ENCODE measurements around the gene SEPTIN10. TPM values are rescaled to one million over a fixed set of nuclear protein-coding genes. Genes with fewer than 3 reads are reported as not detected.

Gene SEPTIN10
- total and polyA plus RNA-seq, 7 experiments from 2014 or later, result 0.53 to 5.9 (median 2.0) TPM

GRCh38 chr2:109601783-109602182 lies 12.0 kb downstream of the SEPTIN10 start:
- Mint-ChIP-seq H3K36me3 (no peaks in the 10 kb centered on the region), H3K9me3 (peaks cover 0 to 2% (median 0%) of the 10 kb centered on the region in 11 donors), H3K4me1 (peaks cover 0 to 2% (median 0%) of the 10 kb centered on the region in 7 donors), H3K27me3 (peaks cover 23 to 50% (median 38%) of the 10 kb centered on the region in 5 donors), H3K4me3 (no peak overlapping the region), H3K27ac (no peak overlapping the region)
- Histone ChIP-seq H3K4me1 (ENCODE audit: control insufficient read depth in 2 of 2, insufficient read depth in 2 of 2, low read length in 2 of 2) (no peaks in the 10 kb centered on the region), H3K27ac (ENCODE audit: low read depth, low read length) (no peak overlapping the region), H3K36me3 (ENCODE audit: control insufficient read depth in 2 of 3, insufficient read depth in 3 of 3, low read length in 3 of 3) (no peaks in the 10 kb centered on the region), H3K27me3 (ENCODE audit: control insufficient read depth in 2 of 2, insufficient read depth in 2 of 2, low read length in 2 of 2) (no peaks in the 10 kb centered on the region), H3K4me3 (ENCODE audit: low read length) (no peak overlapping the region), H3K9me3 (ENCODE audit: control insufficient read depth in 2 of 3, low read length in 3 of 3) (no peaks in the 10 kb centered on the region)
- DNase-seq (no peak), ATAC-seq (no peak)
- intact Hi-C loops (cut with micrococcal nuclease), result no loop called here
- ChIA-PET CTCF (no interaction called here), POLR2A (no interaction called here)

GRCh38 chr2:109597283-109597682 lies 16.5 kb downstream of the SEPTIN10 start:
- H3K4me1 ChIP-seq (ENCODE audit: control insufficient read depth in 2 of 2, insufficient read depth in 2 of 2, low read length in 2 of 2), result no peaks in the 10 kb centered on the region
- no peaks in the 10 kb centered on the region for H3K36me3 ChIP-seq (ENCODE audit: control insufficient read depth in 2 of 3, insufficient read depth in 3 of 3, low read length in 3 of 3)
- no peaks in the 10 kb centered on the region for H3K9me3 ChIP-seq (ENCODE audit: control insufficient read depth in 2 of 3, low read length in 3 of 3)
- CTCF ChIA-PET, result no interaction called here
- no peaks in the 10 kb centered on the region for H3K4me1 Mint-ChIP-seq
- H3K27me3 Mint-ChIP-seq, result peaks cover 11 to 28% (median 21%) of the 10 kb centered on the region in 5 donors
- DNase-seq, result no peak
- no peaks in the 10 kb centered on the region for H3K27me3 ChIP-seq (ENCODE audit: control insufficient read depth in 2 of 2, insufficient read depth in 2 of 2, low read length in 2 of 2)
- POLR2A ChIA-PET, result no interaction called here
- no peak overlapping the region for H3K27ac ChIP-seq (ENCODE audit: low read depth, low read length)
- no peak for ATAC-seq
- no peaks in the 10 kb centered on the region for H3K9me3 Mint-ChIP-seq
- H3K4me3 Mint-ChIP-seq, result no peak overlapping the region
- H3K27ac Mint-ChIP-seq, result no peak overlapping the region
- H3K36me3 Mint-ChIP-seq, result no peaks in the 10 kb centered on the region
- intact Hi-C loops (cut with micrococcal nuclease), result no loop called here
- H3K4me3 ChIP-seq (ENCODE audit: low read length), result no peak overlapping the region

- peaks cover 0 to 1% (median 0%) of the 10 kb centered on the region in 7 donors for H3K4me1 Mint-ChIP-seq
- Histone ChIP-seq H3K27ac (ENCODE audit: low read depth, low read length) (no peak overlapping the region), H3K36me3 (ENCODE audit: control insufficient read depth in 2 of 3, insufficient read depth in 3 of 3, low read length in 3 of 3) (no peaks in the 10 kb centered on the region), H3K27me3 (ENCODE audit: control insufficient read depth in 2 of 2, insufficient read depth in 2 of 2, low read length in 2 of 2) (no peaks in the 10 kb centered on the region), H3K4me3 (ENCODE audit: low read length) (no peak overlapping the region), H3K4me1 (ENCODE audit: control insufficient read depth in 2 of 2, insufficient read depth in 2 of 2, low read length in 2 of 2) (no peaks in the 10 kb centered on the region), H3K9me3 (ENCODE audit: control insufficient read depth in 2 of 3, low read length in 3 of 3) (no peaks in the 10 kb centered on the region)
- ATAC-seq (no peak), DNase-seq (no peak)
- intact Hi-C loops (cut with micrococcal nuclease), result no loop called here
- no peaks in the 10 kb centered on the region for H3K36me3 Mint-ChIP-seq
- no peak overlapping the region for H3K4me3 Mint-ChIP-seq
- no peak overlapping the region for H3K27ac Mint-ChIP-seq
- ChIA-PET CTCF (no interaction called here), POLR2A (no interaction called here)
- peaks cover 5 to 17% (median 9%) of the 10 kb centered on the region in 5 donors for H3K27me3 Mint-ChIP-seq
- H3K9me3 Mint-ChIP-seq, result no peaks in the 10 kb centered on the region
Observed at GRCh38 chr2:109595644-109596043, 18.1 kb downstream of the SEPTIN10 start.

- Mint-ChIP-seq H3K4me1 (peaks cover 0 to 3% (median 0%) of the 10 kb centered on the region in 7 donors), H3K9me3 (no peaks in the 10 kb centered on the region), H3K36me3 (no peaks in the 10 kb centered on the region), H3K27me3 (peaks cover 0 to 9% (median 0%) of the 10 kb centered on the region in 5 donors), H3K27ac (no peak overlapping the region), H3K4me3 (no peak overlapping the region)
- CTCF ChIA-PET, result no interaction called here
- H3K36me3 ChIP-seq (ENCODE audit: control insufficient read depth in 2 of 3, insufficient read depth in 3 of 3, low read length in 3 of 3), result no peaks in the 10 kb centered on the region
- DNase-seq (no peak), ATAC-seq (no peak)
- H3K27me3 ChIP-seq (ENCODE audit: control insufficient read depth in 2 of 2, insufficient read depth in 2 of 2, low read length in 2 of 2), result no peaks in the 10 kb centered on the region
- H3K4me3 ChIP-seq (ENCODE audit: low read length), result no peak overlapping the region
- POLR2A ChIA-PET, result no interaction called here
- no peak overlapping the region for H3K27ac ChIP-seq (ENCODE audit: low read depth, low read length)
- H3K4me1 ChIP-seq (ENCODE audit: control insufficient read depth in 2 of 2, insufficient read depth in 2 of 2, low read length in 2 of 2), result no peaks in the 10 kb centered on the region
- intact Hi-C loops (cut with micrococcal nuclease), result no loop called here
- no peaks in the 10 kb centered on the region for H3K9me3 ChIP-seq (ENCODE audit: control insufficient read depth in 2 of 3, low read length in 3 of 3)
Observed at GRCh38 chr2:109594246-109594885, 19.4 kb downstream of the SEPTIN10 start.

GRCh38 chr2:109592905-109593304 lies 20.9 kb downstream of the SEPTIN10 start:
- H3K4me1 ChIP-seq (ENCODE audit: control insufficient read depth in 2 of 2, insufficient read depth in 2 of 2, low read length in 2 of 2), result no peaks in the 10 kb centered on the region
- DNase-seq, result no peak
- no peaks in the 10 kb centered on the region for H3K27me3 ChIP-seq (ENCODE audit: control insufficient read depth in 2 of 2, insufficient read depth in 2 of 2, low read length in 2 of 2)
- Mint-ChIP-seq H3K4me1 (peaks cover 0 to 3% (median 0%) of the 10 kb centered on the region in 7 donors), H3K27ac (no peak overlapping the region), H3K36me3 (no peaks in the 10 kb centered on the region), H3K4me3 (no peak overlapping the region), H3K9me3 (no peaks in the 10 kb centered on the region), H3K27me3 (peaks cover 0 to 9% (median 0%) of the 10 kb centered on the region in 5 donors)
- ChIA-PET CTCF (no interaction called here), POLR2A (no interaction called here)
- no peaks in the 10 kb centered on the region for H3K36me3 ChIP-seq (ENCODE audit: control insufficient read depth in 2 of 3, insufficient read depth in 3 of 3, low read length in 3 of 3)
- H3K27ac ChIP-seq (ENCODE audit: low read depth, low read length), result no peak overlapping the region
- no peaks in the 10 kb centered on the region for H3K9me3 ChIP-seq (ENCODE audit: control insufficient read depth in 2 of 3, low read length in 3 of 3)
- intact Hi-C loops (cut with micrococcal nuclease), result no loop called here
- no peak overlapping the region for H3K4me3 ChIP-seq (ENCODE audit: low read length)
- ATAC-seq, result no peak

GRCh38 chr2:109591206-109591605 lies 22.6 kb downstream of the SEPTIN10 start:
- H3K36me3 Mint-ChIP-seq, result no peaks in the 10 kb centered on the region
- no peak overlapping the region for H3K4me3 Mint-ChIP-seq
- ATAC-seq, result no peak
- H3K27ac Mint-ChIP-seq, result no peak overlapping the region
- Histone ChIP-seq H3K27ac (ENCODE audit: low read depth, low read length) (no peak overlapping the region), H3K4me3 (ENCODE audit: low read length) (no peak overlapping the region), H3K27me3 (ENCODE audit: control insufficient read depth in 2 of 2, insufficient read depth in 2 of 2, low read length in 2 of 2) (no peaks in the 10 kb centered on the region), H3K36me3 (ENCODE audit: control insufficient read depth in 2 of 3, insufficient read depth in 3 of 3, low read length in 3 of 3) (no peaks in the 10 kb centered on the region), H3K4me1 (ENCODE audit: control insufficient read depth in 2 of 2, insufficient read depth in 2 of 2, low read length in 2 of 2) (no peaks in the 10 kb centered on the region), H3K9me3 (ENCODE audit: control insufficient read depth in 2 of 3, low read length in 3 of 3) (no peaks in the 10 kb centered on the region)
- peaks cover 0 to 14% (median 0%) of the 10 kb centered on the region in 5 donors for H3K27me3 Mint-ChIP-seq
- POLR2A ChIA-PET, result no interaction called here
- H3K9me3 Mint-ChIP-seq, result peaks cover 0 to 1% (median 0%) of the 10 kb centered on the region in 11 donors
- CTCF ChIA-PET, result no interaction called here
- intact Hi-C loops (cut with micrococcal nuclease), result no loop called here
- peaks cover 0 to 3% (median 0%) of the 10 kb centered on the region in 7 donors for H3K4me1 Mint-ChIP-seq
- DNase-seq, result no peak

GRCh38 chr2:109586687-109587086 lies 27.1 kb downstream of the SEPTIN10 start:
- POLR2A ChIA-PET, result no interaction called here
- H3K9me3 ChIP-seq (ENCODE audit: control insufficient read depth in 2 of 3, low read length in 3 of 3), result no peaks in the 10 kb centered on the region
- no peak overlapping the region for H3K4me3 ChIP-seq (ENCODE audit: low read length)
- no peak overlapping the region for H3K27ac ChIP-seq (ENCODE audit: low read depth, low read length)
- peaks cover 0 to 3% (median 0%) of the 10 kb centered on the region in 7 donors for H3K4me1 Mint-ChIP-seq
- H3K4me3 Mint-ChIP-seq, result no peak overlapping the region
- no peak overlapping the region for H3K27ac Mint-ChIP-seq
- ATAC-seq, result no peak
- CTCF ChIA-PET, result no interaction called here
- peaks cover 0 to 32% (median 4%) of the 10 kb centered on the region in 5 donors for H3K27me3 Mint-ChIP-seq
- no peaks in the 10 kb centered on the region for H3K36me3 ChIP-seq (ENCODE audit: control insufficient read depth in 2 of 3, insufficient read depth in 3 of 3, low read length in 3 of 3)
- H3K9me3 Mint-ChIP-seq, result peaks cover 0 to 2% (median 0%) of the 10 kb centered on the region in 11 donors
- H3K36me3 Mint-ChIP-seq, result peaks cover 0 to 4% (median 0%) of the 10 kb centered on the region in 5 donors
- intact Hi-C loops (cut with micrococcal nuclease), result no loop called here
- no peaks in the 10 kb centered on the region for H3K4me1 ChIP-seq (ENCODE audit: control insufficient read depth in 2 of 2, insufficient read depth in 2 of 2, low read length in 2 of 2)
- H3K27me3 ChIP-seq (ENCODE audit: control insufficient read depth in 2 of 2, insufficient read depth in 2 of 2, low read length in 2 of 2), result no peaks in the 10 kb centered on the region
- DNase-seq, result no peak
